K562 (cell line): ENCODE data around the gene PHLDB1. TPM values are rescaled to one million over a fixed set of nuclear protein-coding genes. Genes with fewer than 3 reads are reported as not detected.

Experiments used
- BRD9 ChIP-seq: fragments of 450-650 bp; IDR thresholded peaks from 2 replicates; pipeline ENCODE4 v1.6.1; 2018; ENCODE audit warnings: low read depth; ENCODE audit not compliant: partially characterized antibody
- DLX4 ChIP-seq: fragments of 250-450 bp; sonication (Bioruptor Pico); IDR thresholded peaks from 2 replicates; pipeline ENCODE4 v1.6.1; 2021; ENCODE audit warnings: mild to moderate bottlenecking
- DNMT1 ChIP-seq: fragments of 450-650 bp; IDR thresholded peaks from 2 replicates; pipeline ENCODE4 v1.6.1; 2016; ENCODE audit warnings: antibody characterized with exemption, mild to moderate bottlenecking
- EGR1 ChIP-seq: fragments of 450-650 bp; conservative IDR thresholded peaks from 2 replicates; pipeline ENCODE4 v1.6.1; 2017; ENCODE audit warnings: mild to moderate bottlenecking
- HDAC2 ChIP-seq: fragments of 450-650 bp; IDR thresholded peaks from 2 replicates; pipeline ENCODE4 v1.6.1; 2016; ENCODE audit warnings: mild to moderate bottlenecking
- LEF1 ChIP-seq: fragments of 450-650 bp; IDR thresholded peaks from 2 replicates; pipeline ENCODE4 v1.6.1; 2016; ENCODE audit warnings: mild to moderate bottlenecking
- NBN ChIP-seq: fragments of 450-650 bp; IDR thresholded peaks from 2 replicates; pipeline ENCODE4 v1.6.1; 2016; ENCODE audit warnings: low read depth, mild to moderate bottlenecking
- NCOA1 ChIP-seq: fragments of 450-650 bp; IDR thresholded peaks from 2 replicates; pipeline ENCODE4 v1.6.1; 2016; ENCODE audit warnings: low read depth
- NCOA6 ChIP-seq: fragments of 450-650 bp; IDR thresholded peaks from 2 replicates; pipeline ENCODE4 v1.6.1; 2017; ENCODE audit warnings: mild to moderate bottlenecking
- PHB ChIP-seq: fragments of 250-450 bp; sonication (Bioruptor Pico); IDR thresholded peaks from 2 replicates; pipeline ENCODE4 v1.5.0; 2021
- PHTF2 ChIP-seq: fragments of 250-450 bp; sonication (Bioruptor Pico); IDR thresholded peaks from 2 replicates; pipeline ENCODE4 v1.5.0; 2021; ENCODE audit warnings: mild to moderate bottlenecking
- POLR2AphosphoS2 ChIP-seq: IDR thresholded peaks from 2 replicates; pipeline ENCODE4 v1.6.1; 2012; ENCODE audit warnings: low read length, improper control_type of control experiment
- PTBP1 ChIP-seq: fragments of 200-400 bp; formaldehyde crosslinking; IDR thresholded peaks from 2 replicates; pipeline ENCODE4 v1.6.1; 2017; ENCODE audit warnings: low read depth, low read length
- STAT5B ChIP-seq: fragments of 250-450 bp; sonication (Bioruptor Pico); IDR thresholded peaks from 2 replicates; pipeline ENCODE4 v1.8.0; 2021; ENCODE audit warnings: mild to moderate bottlenecking, inconsistent platforms
- TAF7 ChIP-seq: fragments of 450-650 bp; IDR thresholded peaks from 2 replicates; pipeline ENCODE4 v1.6.1; 2016; ENCODE audit warnings: missing genetic modification characterization, missing compliant biosample characterization
- ZBTB11 ChIP-seq, 3 experiments: fragments of 200-800 bp in 1 of 3; fragments of 250-450 bp in 1 of 3; fragments of 450-650 bp in 1 of 3; sonication (Bioruptor Pico) in 1 of 3; sonication (Bioruptor generic) in 1 of 3; formaldehyde crosslinking in 1 of 3; IDR thresholded peaks; 2 replicates each; pipeline versions ENCODE4 v1.6.1 to v1.8.0; 2016 to 2022; ENCODE audit warnings: mild to moderate bottlenecking in 2 of 3, missing genetic modification characterization in 2 of 3, missing compliant biosample characterization in 1 of 3, moderate library complexity in 1 of 3
- ZNF408 ChIP-seq: fragments of 250-450 bp; sonication (Bioruptor Pico); IDR thresholded peaks from 2 replicates; pipeline ENCODE4 v1.4.0; 2020; ENCODE audit warnings: low read depth, mild to moderate bottlenecking, moderate library complexity
- polyA plus RNA-seq, 8 experiments: library from polyadenylated mRNA; depleted of rRNA in 4 of 8; stranded (reverse) in 5 of 8; unstranded in 3 of 8; fragments of >200 nt; fragmentation: Nextera tagmentation in 2 of 8; fragmentation: Illumina TruSeq in 1 of 8; extraction: Ambion mirVana in 2 of 8; extraction: Trizol in 1 of 8; gene quantifications; 2 replicates each; pipeline versions ENCODE4 v1.2.1 to v1.2.3, GENCODE V29; 2011 to 2014; ENCODE audit warnings: inconsistent platforms in 1 of 8, missing spikeins in 1 of 8
- total RNA-seq, 7 experiments: library from RNA; depleted of rRNA in 6 of 7; stranded (reverse); fragments of >200 nt in 6 of 7; fragmentation: Illumina TruSeq in 2 of 7; extraction: Trizol in 2 of 7; gene quantifications; 2 replicates each; pipeline versions ENCODE4 v1.2.1 to v1.2.3, GENCODE V29; 2011 to 2021; ENCODE audit warnings: low replicate concordance in 1 of 7
- TF ChIP-seq, protein P1 (sequence below): fragments of 250-450 bp; sonication (Bioruptor Pico); IDR thresholded peaks from 2 replicates; pipeline ENCODE4 v1.5.0; 2022; ENCODE audit warnings: mild to moderate bottlenecking
- TF ChIP-seq, protein P2 (sequence below): fragments of 250-450 bp; sonication (Bioruptor Pico); IDR thresholded peaks from 2 replicates; pipeline ENCODE4 v1.8.0; 2021; ENCODE audit warnings: borderline replicate concordance, mild to moderate bottlenecking, moderate library complexity; ENCODE audit not compliant: poor library complexity, severe bottlenecking
- TF ChIP-seq, protein P3 (sequence below): fragments of 450-650 bp; IDR thresholded peaks from 2 replicates; pipeline ENCODE4 v1.7.0; 2016; ENCODE audit warnings: borderline replicate concordance

PHLDB1 gene
- total and polyA plus RNA-seq, 9 of the 15 experiments (the other 6 are each of a cell fraction or from before 2014, with no cell fraction given), result 2.0 to 28.7 (median 16.2) TPM

DNA sequence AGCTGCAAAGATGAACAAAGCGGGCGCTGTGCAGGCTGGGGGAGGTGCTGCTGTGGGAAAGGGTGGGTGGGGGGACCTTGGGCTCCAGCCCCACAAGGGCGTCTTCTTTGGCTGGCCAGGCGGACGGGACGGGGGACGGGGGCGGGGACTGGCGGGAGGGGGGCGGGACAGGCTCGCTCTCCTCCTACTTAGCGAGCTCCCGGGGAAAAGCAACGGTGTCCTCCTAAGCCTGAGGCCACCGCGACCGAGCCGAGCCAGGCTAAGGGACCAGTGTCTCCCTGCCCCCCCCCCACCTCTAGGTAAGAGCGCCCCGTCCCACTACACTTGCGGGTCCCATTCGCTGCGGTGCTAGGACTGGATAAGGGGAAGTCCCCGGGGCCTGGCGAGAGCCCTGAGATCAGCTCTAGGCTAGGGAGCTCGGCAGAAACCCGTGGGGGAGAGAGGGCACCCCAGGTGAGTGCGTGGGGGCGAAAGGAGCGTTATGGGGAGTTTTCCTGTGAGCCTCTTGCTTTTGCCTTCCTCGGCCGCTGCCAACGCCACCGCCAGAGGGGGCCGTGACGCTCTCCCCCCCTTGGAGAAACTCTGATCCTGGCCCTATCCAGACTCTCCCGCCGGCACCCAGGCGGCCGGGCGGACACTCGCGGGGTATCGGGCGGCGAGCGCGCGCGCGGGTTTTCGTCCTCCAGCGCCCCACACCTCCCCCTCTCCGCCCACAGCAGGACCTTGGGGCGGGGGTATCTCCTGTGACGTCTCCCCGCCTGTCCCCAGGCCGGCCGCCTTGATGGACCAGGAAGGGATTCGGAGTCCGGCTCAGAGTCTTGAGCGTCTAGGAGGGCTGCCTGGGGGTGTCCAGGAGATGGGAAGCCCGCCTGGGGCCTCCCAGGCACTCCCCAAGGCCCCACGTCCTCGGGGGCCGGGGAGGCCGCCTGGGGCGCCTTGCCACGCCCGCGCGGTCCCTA is at the start of gene PHLDB1 (continued):
- TF ChIP-seq ZBTB11 (CRISPR knock-in tag; IDR thresholded peaks at IDR 0.05) (no peak), POLR2AphosphoS2 (no peak), NCOA6 (no peak), PHB (CRISPR knock-in tag) (no peak), PTBP1 (no peak), PHTF2 (CRISPR knock-in tag) (no peak), ZNF408 (CRISPR knock-in tag) (no peak), BRD9 (no peak), EGR1 (peak; percentile 52), NCOA1 (no peak), NBN (peak; percentile 77), TAF7 (tag) (no peak), LEF1 (no peak), STAT5B (CRISPR knock-in tag) (no peak), DNMT1 (no peak), DLX4 (CRISPR knock-in tag) (no peak), HDAC2 (peak; percentile 44; the same call in 1 of the 2 replicates)
- TF ChIP-seq, protein P1, sequence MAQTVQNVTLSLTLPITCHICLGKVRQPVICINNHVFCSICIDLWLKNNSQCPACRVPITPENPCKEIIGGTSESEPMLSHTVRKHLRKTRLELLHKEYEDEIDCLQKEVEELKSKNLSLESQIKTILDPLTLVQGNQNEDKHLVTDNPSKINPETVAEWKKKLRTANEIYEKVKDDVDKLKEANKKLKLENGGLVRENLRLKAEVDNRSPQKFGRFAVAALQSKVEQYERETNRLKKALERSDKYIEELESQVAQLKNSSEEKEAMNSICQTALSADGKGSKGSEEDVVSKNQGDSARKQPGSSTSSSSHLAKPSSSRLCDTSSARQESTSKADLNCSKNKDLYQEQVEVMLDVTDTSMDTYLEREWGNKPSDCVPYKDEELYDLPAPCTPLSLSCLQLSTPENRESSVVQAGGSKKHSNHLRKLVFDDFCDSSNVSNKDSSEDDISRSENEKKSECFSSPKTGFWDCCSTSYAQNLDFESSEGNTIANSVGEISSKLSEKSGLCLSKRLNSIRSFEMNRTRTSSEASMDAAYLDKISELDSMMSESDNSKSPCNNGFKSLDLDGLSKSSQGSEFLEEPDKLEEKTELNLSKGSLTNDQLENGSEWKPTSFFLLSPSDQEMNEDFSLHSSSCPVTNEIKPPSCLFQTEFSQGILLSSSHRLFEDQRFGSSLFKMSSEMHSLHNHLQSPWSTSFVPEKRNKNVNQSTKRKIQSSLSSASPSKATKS (CRISPR knock-in tag), result no peak
- TF ChIP-seq, protein P2, sequence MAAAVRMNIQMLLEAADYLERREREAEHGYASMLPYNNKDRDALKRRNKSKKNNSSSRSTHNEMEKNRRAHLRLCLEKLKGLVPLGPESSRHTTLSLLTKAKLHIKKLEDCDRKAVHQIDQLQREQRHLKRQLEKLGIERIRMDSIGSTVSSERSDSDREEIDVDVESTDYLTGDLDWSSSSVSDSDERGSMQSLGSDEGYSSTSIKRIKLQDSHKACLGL, result no peak
- TF ChIP-seq, protein P3, sequence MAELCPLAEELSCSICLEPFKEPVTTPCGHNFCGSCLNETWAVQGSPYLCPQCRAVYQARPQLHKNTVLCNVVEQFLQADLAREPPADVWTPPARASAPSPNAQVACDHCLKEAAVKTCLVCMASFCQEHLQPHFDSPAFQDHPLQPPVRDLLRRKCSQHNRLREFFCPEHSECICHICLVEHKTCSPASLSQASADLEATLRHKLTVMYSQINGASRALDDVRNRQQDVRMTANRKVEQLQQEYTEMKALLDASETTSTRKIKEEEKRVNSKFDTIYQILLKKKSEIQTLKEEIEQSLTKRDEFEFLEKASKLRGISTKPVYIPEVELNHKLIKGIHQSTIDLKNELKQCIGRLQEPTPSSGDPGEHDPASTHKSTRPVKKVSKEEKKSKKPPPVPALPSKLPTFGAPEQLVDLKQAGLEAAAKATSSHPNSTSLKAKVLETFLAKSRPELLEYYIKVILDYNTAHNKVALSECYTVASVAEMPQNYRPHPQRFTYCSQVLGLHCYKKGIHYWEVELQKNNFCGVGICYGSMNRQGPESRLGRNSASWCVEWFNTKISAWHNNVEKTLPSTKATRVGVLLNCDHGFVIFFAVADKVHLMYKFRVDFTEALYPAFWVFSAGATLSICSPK, result no peak
